Measurements from ENCODE around the gene PDE4D.
"Not testable (repeated sequence)": the region's sequence is repeated elsewhere in the genome, so short reads cannot be mapped to it uniquely, and the experiment has no call there.

Gene PDE4D

GRCh38 chr5:59002162-59002825 is 891.2 kb downstream of the PDE4D start:
- TF ChIP-seq ZFX (IDR thresholded peaks at IDR 0.05; ENCODE audit: borderline replicate concordance) (no peak), CTCF (IDR thresholded peaks at IDR 0.05) (no peak)
- no peak overlapping the region for H3K27ac ChIP-seq

GRCh38 chr5:59001716-59002115 is 891.8 kb downstream of the PDE4D start:
- TF ChIP-seq ZFX (IDR thresholded peaks at IDR 0.05; ENCODE audit: borderline replicate concordance) (no peak), CTCF (IDR thresholded peaks at IDR 0.05) (no peak)
- no peak overlapping the region for H3K27ac ChIP-seq

- TF ChIP-seq ZFX (IDR thresholded peaks at IDR 0.05; ENCODE audit: borderline replicate concordance) (no peak), CTCF (IDR thresholded peaks at IDR 0.05) (no peak)
- no peak overlapping the region for H3K27ac ChIP-seq
Measured at GRCh38 chr5:59001154-59001553, 892.4 kb downstream of the PDE4D start.

- H3K27ac ChIP-seq: no peak overlapping the region
- TF ChIP-seq ZFX (IDR thresholded peaks at IDR 0.05; ENCODE audit: borderline replicate concordance) (no peak), CTCF (IDR thresholded peaks at IDR 0.05) (no peak)
Measured at GRCh38 chr5:59000211-59000610, 893.3 kb downstream of the PDE4D start.

- TF ChIP-seq CTCF (IDR thresholded peaks at IDR 0.05) (no peak), ZFX (IDR thresholded peaks at IDR 0.05; ENCODE audit: borderline replicate concordance) (no peak)
- no peak overlapping the region for H3K27ac ChIP-seq
Measured at GRCh38 chr5:58999804-59000203, 893.7 kb downstream of the PDE4D start.

- no peak overlapping the region for H3K27ac ChIP-seq
- TF ChIP-seq CTCF (IDR thresholded peaks at IDR 0.05): no peak
- TF ChIP-seq ZFX (IDR thresholded peaks at IDR 0.05; ENCODE audit: borderline replicate concordance): no peak
Measured at GRCh38 chr5:58998544-58998943, 895.0 kb downstream of the PDE4D start.

- not testable (repeated sequence) for H3K27ac ChIP-seq
Measured at GRCh38 chr5:58995779-58996178, 897.7 kb downstream of the PDE4D start.

GRCh38 chr5:58993461-58993860 is 900.1 kb downstream of the PDE4D start:
- no peak overlapping the region for H3K27ac ChIP-seq
- TF ChIP-seq CTCF (IDR thresholded peaks at IDR 0.05) (no peak), ZFX (IDR thresholded peaks at IDR 0.05; ENCODE audit: borderline replicate concordance) (no peak)

Data from 22Rv1 (cell line).